NCI-H345 treated with DMSO at 0.1 percent for 48 hours (cell line): Measurements from ENCODE around the gene C19orf12.

ENCODE experiments used
- DNase-seq: peaks from one replicate; lab custom pipeline; 2025; ENCODE audit not compliant: unreplicated experiment; lab: John Stamatoyannopoulos, UW

C19orf12 gene

DNA sequence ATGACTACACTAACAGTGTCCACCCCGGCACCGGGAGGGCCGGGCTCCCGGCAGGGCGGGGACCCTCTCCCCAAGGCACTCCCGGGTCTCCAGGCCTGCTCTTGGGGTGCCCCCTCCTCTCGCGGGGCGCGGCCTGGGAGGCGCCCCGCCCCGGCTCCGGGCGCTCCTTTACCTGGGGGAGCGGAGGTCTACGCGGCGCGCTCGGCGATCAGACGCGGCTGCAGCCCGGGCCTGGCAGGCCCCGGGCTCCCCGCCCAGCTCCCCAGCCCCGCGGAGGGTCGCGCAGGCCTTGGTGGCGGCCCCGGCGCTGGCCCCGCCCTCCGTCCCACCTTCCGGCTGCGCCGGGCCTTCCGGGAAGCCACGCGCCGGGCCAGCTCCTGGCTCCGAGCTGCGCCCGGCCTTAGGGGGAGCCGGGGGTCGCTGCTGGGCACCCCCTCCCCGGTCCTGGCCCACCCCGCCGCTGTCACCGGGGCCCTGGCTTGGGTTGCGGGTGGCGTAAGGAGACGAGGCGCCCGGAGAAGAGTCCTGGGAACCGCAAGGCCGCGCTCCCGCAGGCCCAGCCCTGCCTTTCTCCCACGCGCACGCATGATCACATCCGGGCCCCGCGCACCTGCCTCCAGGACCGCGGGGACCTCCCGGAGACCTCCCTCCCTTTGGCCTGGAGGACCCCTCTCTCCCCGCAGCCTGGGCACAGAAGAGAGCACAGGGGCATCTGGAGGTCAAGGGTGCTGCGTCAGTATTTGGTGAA is at the start of gene C19orf12:
TSS of gene C19orf12 (minus strand) at position 309 of the 748 bp plus-strand sequence. CDS start 6,848 bp downstream, outside the sequence.
- DNase-seq = peak; percentile 62

- no peak for DNase-seq
Observed at GRCh38 chr19:29764361-29764760, 49.3 kb upstream of the C19orf12 start.

DNA sequence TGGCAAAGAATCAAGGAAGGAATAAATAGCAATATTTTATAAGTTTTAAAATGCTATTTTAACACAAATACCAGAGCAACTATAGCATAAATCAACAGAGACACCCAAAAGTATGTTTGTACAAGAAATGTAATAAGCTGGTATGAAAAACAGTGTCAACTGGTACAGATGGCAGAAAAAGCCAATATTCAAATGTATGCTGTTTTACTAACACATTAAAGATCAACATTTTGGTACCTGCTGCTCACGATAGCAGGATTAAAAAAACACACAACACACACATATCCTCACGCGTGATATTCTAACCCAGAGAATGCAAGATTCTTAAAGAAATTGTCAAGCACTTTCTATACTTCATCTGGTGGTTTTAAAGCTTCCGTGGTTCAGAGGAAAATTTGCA is 48.1 kb upstream of the C19orf12 start:
- no peak for DNase-seq

DNA sequence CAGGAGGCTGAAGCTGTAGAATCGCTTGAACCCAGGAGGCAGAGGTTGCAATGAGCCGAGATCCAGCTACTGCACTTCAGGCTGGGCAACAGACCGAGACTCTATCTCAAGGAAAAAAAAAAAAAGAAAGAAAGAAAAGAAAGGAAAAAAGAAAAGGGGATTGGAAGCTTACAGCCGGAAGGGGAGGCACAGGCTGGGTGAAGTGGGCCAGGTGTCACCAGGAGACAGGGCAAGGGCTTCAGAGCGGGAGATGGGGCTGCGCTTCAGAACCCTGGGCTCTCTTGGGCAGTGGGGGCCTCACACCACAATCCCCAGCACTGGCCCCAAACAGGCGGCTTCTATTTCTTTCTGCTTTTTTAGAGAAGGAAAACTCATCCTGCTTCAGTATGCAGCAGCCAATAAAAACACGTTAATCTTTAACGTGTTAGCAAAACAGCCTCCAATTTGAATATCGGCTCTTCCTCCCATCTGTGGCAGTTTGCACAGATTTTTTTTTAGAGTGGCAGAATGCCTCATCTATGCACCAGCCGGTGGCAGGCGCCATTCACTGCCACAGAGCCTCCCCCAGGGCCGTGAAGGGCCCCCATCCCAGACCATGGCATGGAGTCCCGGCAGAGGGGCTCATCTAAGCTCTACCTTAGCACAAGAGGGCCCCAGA is 46.6 kb upstream of the C19orf12 start:
- no peak for DNase-seq

- DNase-seq = no peak
Observed at GRCh38 chr19:29760752-29761502, 45.9 kb upstream of the C19orf12 start.

- DNase-seq = no peak
Observed at GRCh38 chr19:29759359-29759758, 44.3 kb upstream of the C19orf12 start.

GRCh38 chr19:29758863-29759262 is 43.8 kb upstream of the C19orf12 start:
- DNase-seq = no peak

GRCh38 chr19:29757551-29757950 is 42.5 kb upstream of the C19orf12 start:
- DNase-seq = no peak

DNA sequence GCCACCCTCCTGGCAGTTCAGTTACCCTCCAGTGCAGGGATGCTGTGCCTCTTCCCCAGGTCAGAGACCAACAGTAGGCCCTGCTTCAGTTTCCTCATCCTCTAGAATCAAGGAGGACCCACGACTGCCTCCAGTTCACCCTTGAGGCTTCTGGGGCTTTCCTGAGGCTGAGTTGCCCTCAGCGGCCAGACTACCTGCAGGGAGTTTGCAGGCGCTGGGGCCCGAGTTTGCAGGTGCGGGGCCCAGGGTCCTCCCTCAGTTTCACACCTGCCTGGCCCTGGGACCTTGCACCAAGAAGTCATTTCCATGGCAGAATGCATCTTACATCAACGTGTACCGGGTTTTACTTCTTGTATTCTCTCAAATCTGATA is 38.9 kb upstream of the C19orf12 start:
- DNase-seq = no peak

- DNase-seq = no peak
Observed at GRCh38 chr19:29753190-29753933, 38.3 kb upstream of the C19orf12 start.

DNA sequence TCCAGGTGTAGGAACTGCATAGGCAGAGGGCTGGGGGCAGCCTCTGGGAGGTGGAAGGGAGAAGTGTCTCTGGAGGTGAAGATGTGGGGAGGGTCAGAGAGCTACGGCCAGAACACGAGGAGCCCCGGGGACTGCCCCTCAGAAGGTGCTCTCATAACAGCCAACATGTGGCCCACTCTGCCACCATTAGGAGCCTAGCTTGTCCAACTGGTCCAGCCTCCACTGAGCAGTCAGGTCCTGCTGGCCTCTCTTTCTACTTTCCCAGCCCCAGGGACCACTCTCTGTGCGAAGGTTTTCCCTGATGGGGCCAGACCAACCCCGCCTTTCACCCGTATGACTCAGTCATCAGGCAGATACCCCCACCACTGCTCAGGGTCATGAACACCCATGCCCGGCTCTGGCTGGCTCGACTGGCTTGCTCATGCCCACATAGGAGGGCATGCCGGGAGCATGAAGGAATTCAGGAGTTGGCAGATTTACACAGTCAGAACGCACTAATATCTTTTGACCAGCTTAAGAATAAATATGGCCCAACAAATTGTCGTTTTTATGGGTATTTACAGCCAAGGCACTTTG is 37.5 kb upstream of the C19orf12 start:
- DNase-seq = no peak

DNA sequence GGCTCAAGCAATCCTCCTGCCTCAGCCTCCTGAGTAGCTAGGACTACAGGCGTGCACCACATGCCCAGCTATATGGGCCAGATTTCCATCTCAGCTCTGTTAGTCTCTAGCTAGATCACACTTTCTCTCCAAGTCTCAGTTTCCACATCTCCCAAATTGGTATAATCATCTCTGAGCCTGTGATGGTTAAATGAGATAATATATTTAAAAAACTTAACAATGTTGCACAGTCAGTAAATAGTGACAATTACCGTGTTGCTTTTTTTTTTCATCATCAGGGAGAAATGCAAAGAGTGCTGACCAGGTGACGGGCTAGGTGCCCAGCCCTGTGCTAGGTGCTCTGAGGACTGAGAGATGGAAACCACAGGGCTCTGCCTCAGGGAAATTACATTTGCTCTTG is 36.9 kb upstream of the C19orf12 start:
- no peak for DNase-seq

- DNase-seq = no peak
Observed at GRCh38 chr19:29750001-29750400, 34.9 kb upstream of the C19orf12 start.

- DNase-seq = no peak
Observed at GRCh38 chr19:29748996-29749849, 34.2 kb upstream of the C19orf12 start.

DNA sequence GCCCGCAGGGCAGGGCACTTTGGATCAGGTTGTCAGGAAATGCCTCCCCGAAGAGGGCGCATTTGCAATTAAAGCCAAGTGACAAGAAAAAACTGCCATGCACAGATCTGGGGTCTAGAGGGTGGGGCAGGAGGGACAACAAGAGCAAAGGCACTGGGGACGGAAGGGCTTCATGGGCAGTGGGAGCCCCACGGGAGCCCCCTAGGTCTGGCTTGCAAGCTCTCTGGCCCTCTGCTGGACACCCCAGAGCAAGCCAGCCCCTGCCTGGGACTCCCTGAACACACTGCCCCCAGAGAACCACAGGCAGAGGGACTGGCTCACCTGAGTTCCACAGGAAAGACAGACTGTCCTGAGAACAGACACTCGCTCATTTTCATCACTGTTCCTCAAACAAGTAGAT is 30.2 kb upstream of the C19orf12 start:
- no peak for DNase-seq

DNA sequence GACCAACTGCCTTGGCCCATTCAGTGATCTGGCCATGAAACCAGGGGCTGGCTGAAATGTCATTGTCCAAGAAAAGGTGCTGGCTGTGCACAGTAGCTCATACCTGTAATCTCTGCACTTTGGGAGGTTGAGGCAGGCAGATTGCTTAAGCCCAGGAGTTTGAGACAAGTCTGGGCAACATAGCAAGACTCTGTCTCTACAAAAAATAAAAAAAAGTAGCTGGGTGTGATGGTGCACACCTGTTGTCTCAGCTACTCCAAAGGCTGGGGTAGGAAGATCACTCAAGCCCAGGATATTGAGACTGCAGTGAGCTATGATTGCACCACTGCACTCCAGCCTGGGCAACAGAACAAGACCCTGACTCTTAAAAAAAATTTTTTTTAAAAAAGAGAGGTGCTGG is 28.6 kb upstream of the C19orf12 start:
- DNase-seq = no peak

DNA sequence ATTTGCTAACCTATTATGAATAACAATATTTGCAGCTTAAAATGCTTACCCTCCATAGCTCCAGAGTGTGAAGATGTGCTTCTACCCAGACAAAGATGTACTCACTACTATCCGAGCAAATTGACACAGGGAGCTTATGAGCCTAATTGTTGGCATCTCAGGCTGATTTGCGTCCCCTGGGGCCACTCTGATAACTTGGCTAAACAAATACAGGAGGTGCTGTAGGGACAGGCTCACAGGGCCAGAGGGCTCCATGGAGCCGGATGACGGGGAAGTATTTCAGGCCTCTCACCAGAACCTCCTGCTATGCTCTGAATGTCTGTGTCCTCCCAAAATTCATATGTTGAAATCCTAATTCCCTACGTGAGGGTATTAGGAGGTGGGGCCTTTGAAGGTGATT is 26.7 kb upstream of the C19orf12 start:
- no peak for DNase-seq

- DNase-seq = no peak
Observed at GRCh38 chr19:29741226-29741625, 26.2 kb upstream of the C19orf12 start.

GRCh38 chr19:29737461-29738000 is 22.5 kb upstream of the C19orf12 start:
- DNase-seq = no peak

GRCh38 chr19:29735829-29736228 is 20.8 kb upstream of the C19orf12 start:
- DNase-seq = no peak
